GM06990 (cell line): ENCODE data around the gene CFAP157.

Source experiments
- DNase-seq: peaks from one replicate; pipeline ENCODE4 v3.0.0-alpha.2; 2011; ENCODE audit not compliant: insufficient read length; ENCODE audit errors: extremely low read depth
- H3K27me3 ChIP-seq: replicated peaks from 2 replicates; pipeline ENCODE4 v1.6.0; 2011; ENCODE audit warnings: low read length; ENCODE audit not compliant: control insufficient read depth, insufficient read depth
- H3K36me3 ChIP-seq: 2 replicates; pipeline ENCODE4 v1.5.1; 2011; ENCODE audit warnings: low read length; ENCODE audit not compliant: control insufficient read depth, insufficient read depth
- H3K4me3 ChIP-seq: replicated peaks from 2 replicates; pipeline ENCODE4 v1.5.1; 2011; ENCODE audit warnings: low read depth, mild to moderate bottlenecking, control low read depth, low read length
- TF ChIP-seq, protein P1 (sequence below): IDR thresholded peaks from 2 replicates; pipeline ENCODE4 v1.5.1; 2011; ENCODE audit warnings: low read length, control low read depth, mild to moderate bottlenecking, inconsistent platforms; ENCODE audit not compliant: insufficient read depth, poor library complexity, severe bottlenecking

CFAP157 gene

DNA sequence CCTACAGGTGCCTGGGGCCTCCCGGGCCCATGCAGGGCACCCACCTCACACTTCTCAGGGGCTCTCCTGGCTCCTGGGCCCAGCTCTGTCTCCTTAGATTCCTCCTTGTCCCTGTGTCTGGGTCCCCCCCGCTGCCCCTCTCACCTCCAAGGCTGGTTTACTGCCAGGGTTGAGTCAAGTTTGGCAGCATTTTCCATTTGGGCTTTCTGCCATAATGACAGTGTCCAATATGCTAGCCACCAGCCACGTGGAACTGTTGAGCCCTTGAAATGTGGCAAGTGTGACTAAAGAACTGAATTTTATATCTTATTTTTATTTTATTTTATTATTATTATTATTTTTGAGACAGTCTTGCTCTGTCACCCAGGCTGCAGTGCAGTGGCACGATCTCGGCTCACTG, 11.0 kb downstream of the CFAP157 start:
- Histone ChIP-seq H3K27me3 (no peaks in the 10 kb centered on the region), H3K36me3 (no peaks in the 10 kb centered on the region), H3K4me3 (no peak overlapping the region)
- TF ChIP-seq, protein P1, sequence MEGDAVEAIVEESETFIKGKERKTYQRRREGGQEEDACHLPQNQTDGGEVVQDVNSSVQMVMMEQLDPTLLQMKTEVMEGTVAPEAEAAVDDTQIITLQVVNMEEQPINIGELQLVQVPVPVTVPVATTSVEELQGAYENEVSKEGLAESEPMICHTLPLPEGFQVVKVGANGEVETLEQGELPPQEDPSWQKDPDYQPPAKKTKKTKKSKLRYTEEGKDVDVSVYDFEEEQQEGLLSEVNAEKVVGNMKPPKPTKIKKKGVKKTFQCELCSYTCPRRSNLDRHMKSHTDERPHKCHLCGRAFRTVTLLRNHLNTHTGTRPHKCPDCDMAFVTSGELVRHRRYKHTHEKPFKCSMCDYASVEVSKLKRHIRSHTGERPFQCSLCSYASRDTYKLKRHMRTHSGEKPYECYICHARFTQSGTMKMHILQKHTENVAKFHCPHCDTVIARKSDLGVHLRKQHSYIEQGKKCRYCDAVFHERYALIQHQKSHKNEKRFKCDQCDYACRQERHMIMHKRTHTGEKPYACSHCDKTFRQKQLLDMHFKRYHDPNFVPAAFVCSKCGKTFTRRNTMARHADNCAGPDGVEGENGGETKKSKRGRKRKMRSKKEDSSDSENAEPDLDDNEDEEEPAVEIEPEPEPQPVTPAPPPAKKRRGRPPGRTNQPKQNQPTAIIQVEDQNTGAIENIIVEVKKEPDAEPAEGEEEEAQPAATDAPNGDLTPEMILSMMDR: no peak
- DNase-seq: no peak

- DNase-seq: no peak
- Histone ChIP-seq H3K27me3 (no peaks in the 10 kb centered on the region), H3K4me3 (no peak overlapping the region), H3K36me3 (no peaks in the 10 kb centered on the region)
- TF ChIP-seq, protein P1: no peak
Observed at GRCh38 chr9:127720031-127720864, 13.5 kb downstream of the CFAP157 start.

DNA sequence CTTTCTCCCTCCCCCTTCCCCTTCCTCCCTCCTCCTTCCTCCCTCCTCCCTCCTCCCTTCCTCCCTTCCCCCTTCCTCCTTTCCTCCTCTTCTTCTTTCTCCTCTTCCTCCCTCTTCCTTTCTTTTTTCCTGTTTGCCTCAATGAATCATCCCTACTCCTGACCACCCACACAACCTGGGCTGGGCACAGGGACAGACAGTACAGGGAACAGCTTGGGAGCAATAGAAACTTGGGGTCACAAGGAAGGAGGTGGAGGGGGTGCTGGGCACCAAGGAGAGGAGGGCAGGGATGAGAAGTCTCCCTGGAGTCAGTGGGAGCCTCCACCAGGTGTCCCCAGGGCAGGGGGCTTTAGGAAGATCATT, 14.1 kb downstream of the CFAP157 start:
- H3K27me3 ChIP-seq: no peaks in the 10 kb centered on the region
- H3K36me3 ChIP-seq: no peaks in the 10 kb centered on the region
- TF ChIP-seq, protein P1: no peak
- DNase-seq: no peak
- H3K4me3 ChIP-seq: no peak overlapping the region

DNA sequence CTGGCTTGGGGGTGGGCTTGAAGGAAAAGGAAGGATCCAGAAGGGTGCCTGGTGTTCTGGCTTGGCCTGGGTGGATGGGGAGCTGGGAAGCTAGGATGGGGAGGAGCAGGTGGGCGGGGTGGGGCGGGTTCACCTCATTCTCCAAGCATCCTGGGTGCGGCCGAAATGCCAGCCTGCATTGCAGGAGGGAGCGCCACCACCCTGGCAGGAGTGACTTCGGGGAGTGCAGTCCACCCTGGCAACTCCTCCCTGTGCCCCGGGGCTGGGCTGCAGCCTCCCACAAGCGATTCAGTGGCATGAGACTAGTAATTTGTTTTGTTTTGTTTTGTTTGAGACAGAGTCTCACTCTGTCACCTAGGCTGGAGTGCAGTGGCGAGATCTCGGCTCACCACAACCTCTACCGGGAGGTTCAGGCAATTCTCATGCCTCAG, 14.6 kb downstream of the CFAP157 start:
- no peak overlapping the region for H3K4me3 ChIP-seq
- no peak for DNase-seq
- no peaks in the 10 kb centered on the region for H3K36me3 ChIP-seq
- TF ChIP-seq, protein P1: no peak
- no peaks in the 10 kb centered on the region for H3K27me3 ChIP-seq

- DNase-seq: no peak
- H3K4me3 ChIP-seq: no peak overlapping the region
- H3K27me3 ChIP-seq: no peaks in the 10 kb centered on the region
- no peaks in the 10 kb centered on the region for H3K36me3 ChIP-seq
- TF ChIP-seq, protein P1: no peak
Observed at GRCh38 chr9:127722055-127722745, 15.4 kb downstream of the CFAP157 start.
